Left ventricle myocardium inferior (tissue), 1 donor: ENCODE data around the gene PATZ1. TPM values are rescaled to one million over a fixed set of nuclear protein-coding genes. Genes with fewer than 3 reads are reported as not detected.
A peak's percentile ranks its signal among the peaks of the same experiment; 100 is the strongest.
"Not testable (repeated sequence)": the region's sequence is repeated elsewhere in the genome, so short reads cannot be mapped to it uniquely, and the experiment has no call there.

Source experiments
- DNase-seq: peaks from one replicate; pipeline ENCODE4 v3.0.0-alpha.2; 2020
- H3K27ac ChIP-seq: fragments of 200-600 bp; replicated peaks from 2 replicates; pipeline ENCODE4 v1.8.0; 2021
- H3K27me3 ChIP-seq: fragments of 200-600 bp; 2 replicates; pipeline ENCODE4 v1.8.0; 2021; ENCODE audit warnings: low read depth
- H3K36me3 ChIP-seq: fragments of 200-600 bp; 2 replicates; pipeline ENCODE4 v1.8.0; 2021
- H3K4me1 ChIP-seq: fragments of 200-600 bp; 2 replicates; pipeline ENCODE4 v1.8.0; 2021
- H3K4me3 ChIP-seq: fragments of 200-600 bp; 2 replicates; pipeline ENCODE4 v1.8.0; 2021; ENCODE audit warnings: mild to moderate bottlenecking, moderate library complexity
- H3K9me3 ChIP-seq: fragments of 200-600 bp; replicated peaks from 2 replicates; pipeline ENCODE4 v1.8.0; 2021
- CTCF ChIP-seq: fragments of 200-600 bp; IDR thresholded peaks from 2 replicates; pipeline ENCODE4 v1.8.0; 2021; ENCODE audit warnings: antibody characterized with exemption, mild to moderate bottlenecking, borderline replicate concordance
- intact Hi-C: fragments of 100-400 bp; cut with micrococcal nuclease; formaldehyde crosslinking; loops from one replicate; pipeline ENCODE4 v1.11.0; 2022
- total RNA-seq: library from RNA; stranded (reverse); fragmentation: NEBNext Ultra II Directional; extraction: Animal tissue kit (Norgen Biotek cat#: 25700); gene quantifications from one replicate; pipeline ENCODE4 v1.2.1, GENCODE V29; 2021
- donor health status: DM: no; HTN: yes; CAD: no; lungs with severe emphysema.

The PATZ1 gene
- total RNA-seq, 1 donor from 2014 or later = 13.2 TPM

GRCh38 chr22:31350410-31350863 lies 4.3 kb upstream of the PATZ1 start:
- Histone ChIP-seq H3K36me3 (no peaks in the 10 kb centered on the region), H3K27ac (no peak overlapping the region), H3K4me3 (no peak overlapping the region), H3K27me3 (peaks cover 19% of the 10 kb centered on the region), H3K4me1 (peaks cover 18% of the 10 kb centered on the region), H3K9me3 (no peaks in the 10 kb centered on the region)
- no peak for DNase-seq
- no peak for TF ChIP-seq CTCF
- intact Hi-C loops = no loop called here

- DNase-seq = no peak
- no peaks in the 10 kb centered on the region for H3K36me3 ChIP-seq
- TF ChIP-seq CTCF = no peak
- peaks cover 15% of the 10 kb centered on the region for H3K27me3 ChIP-seq
- H3K27ac ChIP-seq = no peak overlapping the region
- no peak overlapping the region for H3K4me3 ChIP-seq
- H3K4me1 ChIP-seq = peaks cover 22% of the 10 kb centered on the region
- intact Hi-C loops = no loop called here
- H3K9me3 ChIP-seq = no peaks in the 10 kb centered on the region
These were observed 3.8 kb upstream of the PATZ1 start for GRCh38 chr22:31349960-31350359.

- Histone ChIP-seq H3K4me1 (peaks cover 34% of the 10 kb centered on the region), H3K9me3 (no peaks in the 10 kb centered on the region), H3K27me3 (peaks cover 7% of the 10 kb centered on the region), H3K27ac (no peak overlapping the region), H3K36me3 (peaks cover 8% of the 10 kb centered on the region), H3K4me3 (no peak overlapping the region)
- no peak for TF ChIP-seq CTCF
- intact Hi-C loops = no loop called here
- DNase-seq = no peak
These were observed 2.6 kb upstream of the PATZ1 start for GRCh38 chr22:31348766-31349165.

- H3K27ac ChIP-seq = peak overlapping the region; percentile 96
- DNase-seq, H3K27me3 ChIP-seq, H3K9me3 ChIP-seq, intact Hi-C loops, H3K36me3 ChIP-seq: not testable (repeated sequence)
- peak overlapping the region; percentile 85 for H3K4me3 ChIP-seq
- peaks cover 42% of the 10 kb centered on the region for H3K4me1 ChIP-seq
These were observed 1.8 kb upstream of the PATZ1 start for GRCh38 chr22:31348009-31348337.

GRCh38 chr22:31347251-31348008 lies 1.3 kb upstream of the PATZ1 start:
- intact Hi-C loops = no loop called here
- H3K36me3 ChIP-seq = peaks cover 11% of the 10 kb centered on the region
- H3K4me1 ChIP-seq = peaks cover 48% of the 10 kb centered on the region
- peak overlapping the region; percentile 85 for H3K4me3 ChIP-seq
- DNase-seq = peak; percentile 68
- TF ChIP-seq CTCF = peak; percentile 19
- no peaks in the 10 kb centered on the region for H3K9me3 ChIP-seq
- no peaks in the 10 kb centered on the region for H3K27me3 ChIP-seq
- peak overlapping the region; percentile 96 for H3K27ac ChIP-seq

- Histone ChIP-seq H3K36me3 (peaks cover 17% of the 10 kb centered on the region), H3K4me3 (peak overlapping the region; percentile 85), H3K4me1 (peaks cover 54% of the 10 kb centered on the region), H3K27me3 (no peaks in the 10 kb centered on the region), H3K27ac (peak overlapping the region; percentile 96), H3K9me3 (no peaks in the 10 kb centered on the region)
- peak; percentile 61 for DNase-seq
- no peak for TF ChIP-seq CTCF
- intact Hi-C loops = no loop called here
These were observed 646 bp upstream of the PATZ1 start for GRCh38 chr22:31346733-31347250.
